ENCODE results near the gene PLA2G2C.

Gene PLA2G2C

DNA sequence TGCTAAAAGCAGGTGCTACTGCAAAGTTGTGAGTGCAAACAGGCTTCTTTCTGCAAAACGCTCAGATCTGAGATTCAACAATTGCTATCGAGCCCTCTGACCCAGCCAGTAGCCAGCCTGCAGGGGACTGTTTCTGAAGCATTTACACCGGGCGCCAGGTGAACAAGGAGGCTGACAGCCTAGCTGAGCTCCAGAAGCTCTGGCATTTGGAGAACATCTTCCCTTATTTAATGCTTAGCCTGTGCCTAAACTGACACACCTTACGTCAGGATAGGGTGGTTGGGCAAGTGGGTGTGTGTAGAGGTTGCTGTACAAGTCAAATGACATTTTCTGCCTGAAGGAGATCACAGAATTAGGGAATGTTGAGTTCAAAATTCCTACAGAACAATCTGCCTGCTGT, 15.8 kb upstream of the PLA2G2C start:
- TF ChIP-seq CTCF (IDR thresholded peaks at IDR 0.05; ENCODE audit: low read depth, low read length): no peak
- no peak for TF ChIP-seq EZH2phosphoT487 (IDR thresholded peaks at IDR 0.05; ENCODE audit: low read depth)
- no peaks in the 10 kb centered on the region for H3K79me2 ChIP-seq (ENCODE audit: low read length)
- H2AFZ ChIP-seq (ENCODE audit: low read depth, low read length): no peak overlapping the region
- no peaks in the 10 kb centered on the region for H4K20me1 ChIP-seq (ENCODE audit: insufficient read depth, low read length)
- no peak overlapping the region for H3K9ac ChIP-seq (ENCODE audit: low read length)
- no peak overlapping the region for H3K27ac ChIP-seq (ENCODE audit: low read length)
- H3K4me2 ChIP-seq (ENCODE audit: low read length): no peak overlapping the region
- H3K4me1 ChIP-seq (ENCODE audit: low read length): peaks cover 5% of the 10 kb centered on the region
- H3K9me3 ChIP-seq (ENCODE audit: insufficient read depth, low read length): no peaks in the 10 kb centered on the region
- no peak overlapping the region for H3K4me3 ChIP-seq (ENCODE audit: low read length)
- H3K27me3 ChIP-seq (ENCODE audit: low read depth, low read length): peaks cover 3% of the 10 kb centered on the region
- no peaks in the 10 kb centered on the region for H3K36me3 ChIP-seq (replicated peaks; ENCODE audit: low read depth, low read length)

DNA sequence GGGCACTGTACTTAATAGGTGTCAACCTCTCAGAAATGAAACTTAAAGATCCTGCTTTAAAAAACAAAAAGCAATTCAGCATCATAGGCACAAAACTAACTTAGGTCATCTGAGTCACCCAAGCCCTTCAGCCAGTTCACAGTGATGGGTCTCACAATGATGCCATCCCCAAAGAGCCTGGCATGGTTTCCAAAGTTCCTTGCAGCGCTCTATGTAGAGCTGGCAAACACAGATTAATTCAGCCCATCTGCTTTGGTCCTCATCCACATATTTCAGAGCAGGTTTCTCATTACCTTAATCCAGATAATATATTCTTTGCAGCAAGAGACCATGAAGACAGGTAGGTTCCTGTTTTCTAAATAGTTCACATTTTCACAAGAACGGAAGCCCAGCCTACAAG, 14.6 kb upstream of the PLA2G2C start:
- no peaks in the 10 kb centered on the region for H3K4me1 ChIP-seq (ENCODE audit: low read length)
- H3K79me2 ChIP-seq (ENCODE audit: low read length): no peaks in the 10 kb centered on the region
- no peak overlapping the region for H3K9ac ChIP-seq (ENCODE audit: low read length)
- no peak overlapping the region for H2AFZ ChIP-seq (ENCODE audit: low read depth, low read length)
- H3K36me3 ChIP-seq (replicated peaks; ENCODE audit: low read depth, low read length): no peaks in the 10 kb centered on the region
- H3K9me3 ChIP-seq (ENCODE audit: insufficient read depth, low read length): no peaks in the 10 kb centered on the region
- H3K4me3 ChIP-seq (ENCODE audit: low read length): no peak overlapping the region
- no peak overlapping the region for H3K27ac ChIP-seq (ENCODE audit: low read length)
- TF ChIP-seq EZH2phosphoT487 (IDR thresholded peaks at IDR 0.05; ENCODE audit: low read depth) (no peak), CTCF (IDR thresholded peaks at IDR 0.05; ENCODE audit: low read depth, low read length) (no peak)
- H3K4me2 ChIP-seq (ENCODE audit: low read length): no peak overlapping the region
- H4K20me1 ChIP-seq (ENCODE audit: insufficient read depth, low read length): no peaks in the 10 kb centered on the region
- peaks cover 3% of the 10 kb centered on the region for H3K27me3 ChIP-seq (ENCODE audit: low read depth, low read length)

- Histone ChIP-seq H4K20me1 (ENCODE audit: insufficient read depth, low read length) (no peaks in the 10 kb centered on the region), H3K4me2 (ENCODE audit: low read length) (no peak overlapping the region), H2AFZ (ENCODE audit: low read depth, low read length) (no peak overlapping the region)
These were observed 13.5 kb upstream of the PLA2G2C start for GRCh38 chr1:20199840-20200239.

GRCh38 chr1:20199403-20199802, 13.1 kb upstream of the PLA2G2C start:
- Histone ChIP-seq H3K4me1 (ENCODE audit: low read length) (peaks cover 3% of the 10 kb centered on the region; the same call in 1 of the 2 replicates), H4K20me1 (ENCODE audit: insufficient read depth, low read length) (no peaks in the 10 kb centered on the region), H3K9ac (ENCODE audit: low read length) (no peak overlapping the region), H2AFZ (ENCODE audit: low read depth, low read length) (no peak overlapping the region), H3K79me2 (ENCODE audit: low read length) (no peaks in the 10 kb centered on the region), H3K9me3 (ENCODE audit: insufficient read depth, low read length) (no peaks in the 10 kb centered on the region), H3K36me3 (replicated peaks; ENCODE audit: low read depth, low read length) (no peaks in the 10 kb centered on the region), H3K4me2 (ENCODE audit: low read length) (no peak overlapping the region), H3K4me3 (ENCODE audit: low read length) (no peak overlapping the region), H3K27ac (ENCODE audit: low read length) (no peak overlapping the region), H3K27me3 (ENCODE audit: low read depth, low read length) (peaks cover 3% of the 10 kb centered on the region)
- no peak for TF ChIP-seq EZH2phosphoT487 (IDR thresholded peaks at IDR 0.05; ENCODE audit: low read depth)
- TF ChIP-seq CTCF (IDR thresholded peaks at IDR 0.05; ENCODE audit: low read depth, low read length): no peak

More at GRCh38 chr1:20199840-20200239, 13.5 kb upstream of the PLA2G2C start:
- H3K4me1 ChIP-seq (ENCODE audit: low read length): peaks cover 3% of the 10 kb centered on the region; the same call in 1 of the 2 replicates
- no peaks in the 10 kb centered on the region for H3K9me3 ChIP-seq (ENCODE audit: insufficient read depth, low read length)
- H3K27me3 ChIP-seq (ENCODE audit: low read depth, low read length): peaks cover 3% of the 10 kb centered on the region
- H3K79me2 ChIP-seq (ENCODE audit: low read length): no peaks in the 10 kb centered on the region
- no peak overlapping the region for H3K9ac ChIP-seq (ENCODE audit: low read length)
- H3K27ac ChIP-seq (ENCODE audit: low read length): no peak overlapping the region
- H3K36me3 ChIP-seq (replicated peaks; ENCODE audit: low read depth, low read length): no peaks in the 10 kb centered on the region
- no peak overlapping the region for H3K4me3 ChIP-seq (ENCODE audit: low read length)
- TF ChIP-seq CTCF (IDR thresholded peaks at IDR 0.05; ENCODE audit: low read depth, low read length) (no peak), EZH2phosphoT487 (IDR thresholded peaks at IDR 0.05; ENCODE audit: low read depth) (no peak)
